GM18520 (cell line): ENCODE measurements around the gene GSTM5.
"Not testable (repeated sequence)": the region's sequence is repeated elsewhere in the genome, so short reads cannot be mapped to it uniquely, and the experiment has no call there.

ENCODE experiments used
- ATAC-seq: cut with Tn5 transposase; IDR thresholded peaks from one replicate; pipeline ENCODE4 v1.9.1; 2021; ENCODE audit not compliant: unreplicated experiment

Gene GSTM5

DNA sequence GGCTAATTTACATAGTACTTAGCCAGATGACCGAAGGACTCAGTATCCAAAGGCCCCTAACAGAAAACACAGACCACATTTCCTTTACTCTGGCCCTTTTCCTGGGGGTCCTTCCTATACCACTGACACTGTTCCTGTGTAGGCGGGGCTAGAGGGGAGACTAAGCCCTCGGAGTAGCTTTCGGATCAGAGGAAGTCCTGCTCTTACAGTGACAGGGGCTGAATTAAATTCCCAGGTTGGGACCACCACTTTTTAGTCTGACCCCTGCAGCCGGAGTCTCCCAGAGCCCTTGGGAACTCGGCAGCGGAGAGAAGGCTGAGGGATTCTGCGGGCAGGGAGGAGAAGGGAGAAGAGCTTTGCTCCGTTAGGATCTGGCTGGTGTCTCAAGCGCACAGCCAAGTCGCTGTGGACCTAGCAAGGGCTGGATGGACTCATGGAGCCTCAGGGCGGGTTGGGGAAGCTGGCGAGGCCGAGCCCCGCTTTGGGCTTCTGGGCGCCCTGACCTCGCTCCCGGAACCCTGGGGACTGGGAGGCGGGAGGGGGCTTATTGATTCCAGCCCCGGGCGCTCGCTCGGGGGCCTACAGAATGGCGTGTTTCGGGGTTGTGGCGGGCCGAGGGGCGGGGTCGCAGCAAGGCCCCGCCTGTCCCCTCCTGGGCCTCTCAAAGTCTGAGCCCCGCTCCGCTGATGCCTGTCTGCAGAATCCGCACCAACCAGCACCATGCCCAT, at the start of gene GSTM5:
GSTM5 (plus strand) TSS at position 659 of the 728 bp plus-strand sequence; CDS start at position 721, 62 bp downstream.
- ATAC-seq, result not testable (repeated sequence)

- ATAC-seq, result no peak
These were observed 47.4 kb upstream of the GSTM5 start for GRCh38 chr1:109664671-109665070.

- no peak for ATAC-seq
These were observed 44.5 kb upstream of the GSTM5 start, which contains the start of gene GSTM2 for GRCh38 chr1:109667452-109668122. TSS of gene GSTM2 (plus strand) at chr1:109668057. CDS start at chr1:109668116, 59 bp downstream.

GRCh38 chr1:109668123-109668775, 43.8 kb upstream of the GSTM5 start:
- ATAC-seq, result no peak

- no peak for ATAC-seq
These were observed 42.7 kb upstream of the GSTM5 start for GRCh38 chr1:109669246-109669948.

- ATAC-seq, result not testable (repeated sequence)
These were observed 42.1 kb upstream of the GSTM5 start for GRCh38 chr1:109669949-109670302.

GRCh38 chr1:109671067-109671466, 41.0 kb upstream of the GSTM5 start:
- ATAC-seq, result no peak

GRCh38 chr1:109673861-109674260, 38.2 kb upstream of the GSTM5 start:
- not testable (repeated sequence) for ATAC-seq

GRCh38 chr1:109676683-109677381, 35.2 kb upstream of the GSTM5 start:
- ATAC-seq, result not testable (repeated sequence)

DNA sequence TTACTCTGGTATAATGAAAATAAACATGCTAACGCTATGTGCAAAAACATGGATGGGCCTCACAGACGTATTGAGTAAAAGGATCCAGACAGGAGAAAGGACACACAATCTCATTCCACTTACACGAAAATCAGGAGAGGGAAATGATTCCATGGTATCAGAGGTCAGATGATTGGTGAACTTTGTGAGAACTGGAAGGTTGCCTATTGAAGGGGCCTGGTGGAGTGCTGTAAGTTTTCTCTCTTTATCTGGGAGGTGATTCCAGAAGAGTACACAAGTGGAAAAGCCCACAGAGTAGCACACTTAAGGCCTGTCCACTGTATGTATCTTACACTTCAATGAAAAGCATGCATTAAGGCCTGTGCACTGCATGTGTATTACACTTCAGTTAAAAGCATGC, 34.6 kb upstream of the GSTM5 start:
- ATAC-seq, result no peak

DNA sequence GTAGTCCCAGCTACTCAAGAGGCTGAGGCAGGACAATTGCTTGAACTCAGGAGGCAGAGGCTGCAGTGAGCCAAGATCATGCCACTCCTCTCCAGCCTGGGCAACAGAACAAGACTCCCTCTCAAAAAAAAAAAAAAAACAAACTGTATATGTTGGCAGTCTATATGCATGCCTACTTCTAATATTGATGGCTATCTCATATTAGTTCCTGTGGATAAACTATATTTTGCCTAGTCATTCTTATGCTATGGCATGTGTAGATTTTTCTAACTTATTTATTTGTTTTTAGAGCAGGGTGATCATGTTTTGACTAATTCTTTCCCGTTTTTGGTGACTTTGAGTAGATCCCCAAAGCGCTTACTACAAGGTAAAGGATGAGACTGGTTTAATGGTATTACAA, 33.4 kb upstream of the GSTM5 start:
- ATAC-seq, result not testable (repeated sequence)

DNA sequence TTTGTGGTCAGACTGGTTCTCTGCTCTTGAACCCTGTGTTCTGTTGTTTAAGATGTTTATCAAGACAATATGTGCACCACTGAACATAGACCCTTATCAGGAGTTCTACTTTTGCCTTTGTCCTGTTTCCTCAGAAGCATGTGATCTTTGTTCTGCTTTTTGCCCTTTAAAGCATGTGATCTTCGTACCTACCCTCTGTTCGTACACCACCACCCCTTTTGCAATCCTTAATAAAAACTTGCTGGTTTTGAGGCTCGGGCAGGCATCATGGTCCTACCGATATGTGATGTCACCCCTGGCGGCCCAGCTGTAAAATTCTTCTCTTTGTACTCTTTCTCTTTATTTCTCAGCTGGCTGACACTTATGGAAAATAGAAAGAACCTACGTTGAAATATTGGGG, 27.3 kb upstream of the GSTM5 start:
- not testable (repeated sequence) for ATAC-seq

DNA sequence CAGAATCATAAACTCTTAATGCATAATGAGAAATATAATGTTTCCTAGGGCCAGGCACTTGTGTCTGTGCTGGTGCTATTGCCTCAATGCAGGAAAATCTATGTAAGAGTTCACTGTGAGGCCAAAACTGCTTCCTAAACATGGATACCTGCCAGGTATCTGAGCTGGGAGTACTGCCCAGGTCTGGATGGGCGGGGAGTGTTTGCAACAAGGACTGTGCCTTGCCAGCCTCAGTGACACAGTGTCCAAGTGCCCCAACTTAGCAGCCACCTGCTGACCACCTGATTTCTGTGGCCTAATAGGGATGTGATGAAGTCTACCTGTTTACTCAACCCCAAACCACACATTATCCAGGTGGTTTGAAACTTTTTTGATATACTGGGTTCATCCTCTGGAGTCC, 26.7 kb upstream of the GSTM5 start:
- not testable (repeated sequence) for ATAC-seq

DNA sequence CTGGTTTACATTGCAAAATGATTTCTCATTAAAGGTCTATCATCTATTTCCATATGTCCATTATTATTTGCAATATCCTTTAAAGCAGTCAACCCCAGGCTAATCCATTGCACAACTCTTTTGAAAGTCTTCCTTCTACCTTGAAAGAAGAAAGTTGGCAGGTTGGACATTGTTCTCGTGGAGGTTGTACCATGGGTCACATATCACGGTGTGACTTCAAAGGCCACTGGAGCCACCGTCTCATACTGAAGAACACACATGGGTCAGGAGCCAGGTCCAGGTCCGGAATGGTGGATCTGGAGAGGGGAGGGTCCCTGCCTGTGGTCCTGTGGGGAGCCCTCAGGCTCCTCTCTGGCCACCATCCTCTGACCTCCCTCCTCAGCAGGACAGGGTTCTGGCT, 26.2 kb upstream of the GSTM5 start:
- not testable (repeated sequence) for ATAC-seq

GRCh38 chr1:109687109-109687508, 24.9 kb upstream of the GSTM5 start:
- not testable (repeated sequence) for ATAC-seq

GRCh38 chr1:109687641-109688499, 24.2 kb upstream of the GSTM5 start, which contains the start of gene GSTM1:
TSS of gene GSTM1 (plus strand) at chr1:109687817. CDS start at chr1:109687874, 57 bp downstream.
- peak; percentile 82 for ATAC-seq

DNA sequence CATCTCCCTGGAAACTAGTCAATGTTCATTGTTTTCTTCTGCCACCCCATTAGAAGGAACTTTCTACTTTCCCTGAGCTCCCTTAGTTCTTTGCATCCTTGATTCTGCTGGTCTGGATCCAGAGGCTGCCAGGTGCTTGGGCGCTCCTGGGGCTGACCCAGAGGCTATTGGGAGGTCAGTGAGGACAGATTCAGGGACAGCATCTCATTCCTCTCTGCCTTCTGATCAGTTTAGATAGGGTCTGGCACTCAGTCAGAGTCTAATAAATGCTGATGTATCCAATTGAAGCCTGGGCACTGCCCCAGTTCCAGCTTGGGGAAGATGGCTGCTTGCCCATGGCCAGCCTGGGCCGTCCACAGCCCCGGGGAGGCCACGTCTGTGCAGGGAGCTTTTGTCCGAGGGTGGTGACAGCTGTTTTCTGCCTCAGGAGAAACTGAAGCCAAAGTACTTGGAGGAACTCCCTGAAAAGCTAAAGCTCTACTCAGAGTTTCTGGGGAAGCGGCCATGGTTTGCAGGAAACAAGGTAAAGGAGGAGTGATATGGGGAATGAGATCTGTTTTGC, 22.1 kb upstream of the GSTM5 start:
- no peak for ATAC-seq

GRCh38 chr1:109691759-109692158, 20.3 kb upstream of the GSTM5 start:
- no peak for ATAC-seq

DNA sequence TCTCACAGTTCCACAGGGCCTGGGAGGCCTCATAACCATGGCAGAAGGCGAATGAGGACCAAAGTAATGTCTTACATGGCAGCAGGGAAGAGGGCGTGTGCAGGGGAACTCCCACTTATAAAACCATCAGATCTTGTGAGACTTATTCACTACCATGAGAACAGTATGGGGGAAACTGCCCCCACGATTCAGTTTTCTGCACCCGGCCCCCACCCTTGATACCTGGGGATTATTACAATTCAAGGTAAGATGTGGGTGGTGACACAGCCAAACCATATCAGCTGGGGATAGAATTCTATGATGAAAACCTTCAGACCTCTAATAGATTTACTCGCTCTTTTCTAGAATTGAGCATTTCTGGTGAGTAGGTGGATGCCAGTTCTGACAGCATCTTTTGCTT, 17.7 kb upstream of the GSTM5 start:
- not testable (repeated sequence) for ATAC-seq
